HL-60 (cell line): Measurements from ENCODE around the gene PARP3.

ENCODE experiments used
- CTCF ChIP-seq: IDR thresholded peaks from one replicate; pipeline ENCODE4 v1.5.1; 2011; ENCODE audit warnings: low read length, control low read depth, inconsistent platforms; ENCODE audit not compliant: insufficient read depth
- POLR2AphosphoS5 ChIP-seq: IDR thresholded peaks from 2 replicates; pipeline ENCODE4 v1.6.1; 2012; ENCODE audit warnings: low read depth
- TF ChIP-seq, protein P1 (sequence below): IDR thresholded peaks from 2 replicates; pipeline ENCODE4 v1.6.1; 2012; ENCODE audit warnings: low read depth; ENCODE audit not compliant: insufficient replicate concordance

GRCh38 chr3:51937611-51938450 is 4.3 kb upstream of the PARP3 start:
- no peak for TF ChIP-seq CTCF
- TF ChIP-seq POLR2AphosphoS5: no peak
- TF ChIP-seq, protein P1, sequence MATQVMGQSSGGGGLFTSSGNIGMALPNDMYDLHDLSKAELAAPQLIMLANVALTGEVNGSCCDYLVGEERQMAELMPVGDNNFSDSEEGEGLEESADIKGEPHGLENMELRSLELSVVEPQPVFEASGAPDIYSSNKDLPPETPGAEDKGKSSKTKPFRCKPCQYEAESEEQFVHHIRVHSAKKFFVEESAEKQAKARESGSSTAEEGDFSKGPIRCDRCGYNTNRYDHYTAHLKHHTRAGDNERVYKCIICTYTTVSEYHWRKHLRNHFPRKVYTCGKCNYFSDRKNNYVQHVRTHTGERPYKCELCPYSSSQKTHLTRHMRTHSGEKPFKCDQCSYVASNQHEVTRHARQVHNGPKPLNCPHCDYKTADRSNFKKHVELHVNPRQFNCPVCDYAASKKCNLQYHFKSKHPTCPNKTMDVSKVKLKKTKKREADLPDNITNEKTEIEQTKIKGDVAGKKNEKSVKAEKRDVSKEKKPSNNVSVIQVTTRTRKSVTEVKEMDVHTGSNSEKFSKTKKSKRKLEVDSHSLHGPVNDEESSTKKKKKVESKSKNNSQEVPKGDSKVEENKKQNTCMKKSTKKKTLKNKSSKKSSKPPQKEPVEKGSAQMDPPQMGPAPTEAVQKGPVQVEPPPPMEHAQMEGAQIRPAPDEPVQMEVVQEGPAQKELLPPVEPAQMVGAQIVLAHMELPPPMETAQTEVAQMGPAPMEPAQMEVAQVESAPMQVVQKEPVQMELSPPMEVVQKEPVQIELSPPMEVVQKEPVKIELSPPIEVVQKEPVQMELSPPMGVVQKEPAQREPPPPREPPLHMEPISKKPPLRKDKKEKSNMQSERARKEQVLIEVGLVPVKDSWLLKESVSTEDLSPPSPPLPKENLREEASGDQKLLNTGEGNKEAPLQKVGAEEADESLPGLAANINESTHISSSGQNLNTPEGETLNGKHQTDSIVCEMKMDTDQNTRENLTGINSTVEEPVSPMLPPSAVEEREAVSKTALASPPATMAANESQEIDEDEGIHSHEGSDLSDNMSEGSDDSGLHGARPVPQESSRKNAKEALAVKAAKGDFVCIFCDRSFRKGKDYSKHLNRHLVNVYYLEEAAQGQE: no peak
